Effector memory CD4-positive, alpha-beta T cell (primary cell): ENCODE results near the gene MAL.

Experiments used
- DNase-seq, 3 donors: peaks; one replicate each; pipeline ENCODE4 v3.0.0-alpha.2; 2020
- H3K27ac ChIP-seq: 2 replicates; pipeline ENCODE4 v1.7.0; 2013; ENCODE audit warnings: mild to moderate bottlenecking, low read length, moderate library complexity; ENCODE audit not compliant: insufficient read depth, poor library complexity, severe bottlenecking
- H3K27me3 ChIP-seq: replicated peaks from 2 replicates; pipeline ENCODE4 v1.7.0; 2013; ENCODE audit warnings: mild to moderate bottlenecking, low read length; ENCODE audit not compliant: insufficient read depth, control insufficient read depth, poor library complexity, severe bottlenecking
- H3K36me3 ChIP-seq: 2 replicates; pipeline ENCODE4 v1.7.0; 2013; ENCODE audit warnings: mild to moderate bottlenecking, low read length, moderate library complexity; ENCODE audit not compliant: control insufficient read depth, insufficient read depth
- H3K4me1 ChIP-seq: 2 replicates; pipeline ENCODE4 v1.7.0; 2013; ENCODE audit warnings: low read length, mild to moderate bottlenecking; ENCODE audit not compliant: control insufficient read depth, insufficient read depth, poor library complexity, severe bottlenecking
- H3K4me3 ChIP-seq: 2 replicates; pipeline ENCODE4 v1.7.0; 2013; ENCODE audit warnings: low read length, low read depth, mild to moderate bottlenecking; ENCODE audit not compliant: insufficient read depth, poor library complexity, severe bottlenecking
- H3K9me3 ChIP-seq: 2 replicates; pipeline ENCODE4 v1.7.0; 2013; ENCODE audit warnings: mild to moderate bottlenecking, low read length, moderate library complexity; ENCODE audit not compliant: control insufficient read depth

Gene MAL

DNA sequence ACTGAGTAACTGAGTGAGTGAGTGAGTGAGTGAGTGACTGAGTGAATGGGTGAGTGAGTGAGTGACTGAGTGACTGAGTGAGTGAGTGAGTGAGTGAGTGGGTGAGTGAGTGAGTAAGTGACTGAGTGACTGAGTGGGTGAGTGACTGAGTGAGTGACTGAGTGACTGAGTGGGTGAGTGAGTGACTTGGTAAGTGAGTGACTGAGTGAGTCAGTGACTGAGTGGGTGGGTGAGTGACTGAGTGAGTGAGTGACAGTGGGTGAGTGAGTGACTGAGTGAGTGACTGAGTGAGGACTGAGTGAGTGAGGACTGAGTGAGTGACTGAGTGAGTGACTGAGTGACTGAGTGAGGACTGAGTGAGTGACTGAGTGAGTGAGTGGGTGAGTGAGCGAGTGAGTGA lies 13.9 kb downstream of the MAL start:
- Histone ChIP-seq H3K4me1 (peaks cover 21% of the 10 kb centered on the region), H3K9me3 (no peaks in the 10 kb centered on the region), H3K36me3 (peaks cover 3% of the 10 kb centered on the region), H3K27ac (no peak overlapping the region), H3K27me3 (no peaks in the 10 kb centered on the region), H3K4me3 (no peak overlapping the region)
- no peak for DNase-seq

DNA sequence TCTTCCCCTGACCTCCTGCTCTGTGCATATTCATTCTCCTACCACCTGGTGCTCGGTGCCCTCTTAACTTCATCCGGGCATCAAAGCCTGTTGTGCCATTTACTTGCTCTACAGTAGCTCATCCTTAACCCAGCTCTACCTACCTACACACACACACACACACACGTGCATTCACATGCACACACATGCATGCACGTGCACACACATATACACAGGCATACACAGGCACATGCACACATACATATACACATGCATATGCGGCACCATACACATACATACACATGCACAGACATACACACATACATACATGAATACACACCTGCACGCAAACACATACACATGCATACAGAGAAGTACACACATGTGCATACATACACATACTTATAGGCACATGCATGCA lies 14.5 kb downstream of the MAL start:
- DNase-seq: no peak
- Histone ChIP-seq H3K27ac (no peak overlapping the region), H3K9me3 (no peaks in the 10 kb centered on the region), H3K4me3 (no peak overlapping the region), H3K4me1 (peaks cover 17% of the 10 kb centered on the region), H3K36me3 (peaks cover 3% of the 10 kb centered on the region), H3K27me3 (no peaks in the 10 kb centered on the region)

DNA sequence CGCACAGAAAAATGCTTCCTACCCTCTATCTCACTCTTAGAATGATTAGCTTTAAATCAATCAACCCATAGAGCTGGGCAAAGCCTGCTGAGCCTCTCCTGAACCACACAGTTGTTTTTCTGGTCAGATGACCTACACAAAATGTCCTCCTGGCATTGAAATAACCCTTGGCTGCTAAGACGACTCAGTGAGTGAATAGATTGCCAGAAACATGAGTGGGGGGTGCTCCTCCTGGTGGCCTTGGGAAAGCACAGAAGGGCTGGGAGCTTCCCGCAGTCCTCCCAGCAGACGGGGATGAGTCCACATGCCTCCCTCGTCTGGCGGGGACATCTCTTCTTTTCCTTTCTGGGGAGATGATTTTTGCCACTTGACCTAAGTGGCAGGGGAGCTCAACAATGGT lies 14.9 kb downstream of the MAL start:
- H3K36me3 ChIP-seq: peaks cover 3% of the 10 kb centered on the region
- H3K27ac ChIP-seq: no peak overlapping the region
- peaks cover 13% of the 10 kb centered on the region for H3K4me1 ChIP-seq

DNA sequence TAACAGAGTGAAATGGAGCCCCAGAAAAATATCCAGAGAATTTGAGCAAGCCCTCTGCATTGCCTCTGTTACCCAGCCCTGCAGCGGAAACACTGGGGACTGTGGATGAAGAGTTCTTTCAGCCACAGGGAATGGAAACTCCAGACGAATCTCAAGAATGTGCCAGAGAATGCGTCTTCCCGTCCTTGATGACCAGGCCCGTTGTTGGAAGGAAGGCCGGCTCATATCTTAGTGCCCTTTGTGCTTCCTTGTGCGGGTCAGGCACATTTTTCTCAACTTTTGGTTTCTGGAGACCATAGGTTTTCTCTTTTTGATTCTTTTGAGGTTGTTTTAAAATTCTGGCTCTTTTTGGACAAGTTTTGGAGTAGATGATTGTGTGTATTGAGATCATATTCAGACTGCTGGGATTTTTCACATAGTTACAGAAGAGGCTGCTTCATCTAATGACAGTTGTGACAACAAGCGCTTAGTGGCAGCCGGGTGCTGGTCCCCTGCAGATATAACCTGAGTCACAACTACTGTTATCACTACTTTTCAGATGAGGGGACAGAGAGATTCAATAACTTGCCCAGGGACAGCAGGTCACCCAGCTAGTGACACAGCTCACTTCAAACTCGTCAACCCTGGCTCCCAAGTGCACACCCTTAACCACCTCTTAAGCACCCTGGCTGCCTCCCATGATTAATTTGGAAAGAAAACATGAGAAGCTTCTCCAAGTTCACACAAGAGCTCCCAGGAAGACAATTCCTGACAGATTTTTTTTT lies 15.7 kb downstream of the MAL start:
- Histone ChIP-seq H3K4me3 (no peak overlapping the region), H3K9me3 (no peaks in the 10 kb centered on the region), H3K4me1 (peaks cover 12% of the 10 kb centered on the region), H3K27ac (no peak overlapping the region), H3K36me3 (peaks cover 3% of the 10 kb centered on the region), H3K27me3 (no peaks in the 10 kb centered on the region)
- DNase-seq: no peak

More for the DNA sequence above, 14.9 kb downstream of the MAL start:
- no peaks in the 10 kb centered on the region for H3K9me3 ChIP-seq
- no peaks in the 10 kb centered on the region for H3K27me3 ChIP-seq
- no peak overlapping the region for H3K4me3 ChIP-seq
- no peak for DNase-seq

DNA sequence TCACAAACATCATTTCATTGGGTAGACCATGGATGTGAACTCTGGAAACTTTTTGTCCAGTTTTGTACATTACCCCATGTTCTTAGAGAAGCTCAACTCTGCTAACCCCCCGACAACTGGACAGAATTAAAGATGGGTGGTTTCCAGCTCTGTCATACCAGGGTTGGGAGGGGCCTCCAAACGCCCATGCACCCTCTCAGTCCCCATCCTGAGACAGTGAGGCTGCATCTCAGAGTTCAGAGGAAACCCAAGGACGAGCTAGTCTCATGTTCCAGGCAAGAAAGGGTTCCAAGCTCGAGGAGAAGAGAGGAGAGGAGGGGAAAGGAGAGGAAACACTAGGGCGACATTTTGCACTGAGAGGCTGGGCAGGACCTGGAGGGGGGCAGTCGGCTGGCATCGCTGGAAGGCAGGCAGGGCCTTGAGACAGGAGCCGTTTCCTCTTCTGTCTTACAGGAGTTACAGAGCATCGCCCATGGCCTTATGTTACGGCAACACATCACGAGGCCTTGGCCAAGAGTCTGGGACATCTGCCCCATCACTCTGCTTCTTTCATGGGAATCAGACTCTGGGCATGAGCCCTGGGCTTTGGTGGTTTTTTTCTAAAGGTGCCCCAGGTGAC lies 16.4 kb downstream of the MAL start:
- DNase-seq: no peak
- Histone ChIP-seq H3K36me3 (peaks cover 3% of the 10 kb centered on the region), H3K9me3 (no peaks in the 10 kb centered on the region), H3K4me3 (no peak overlapping the region), H3K4me1 (peaks cover 14% of the 10 kb centered on the region), H3K27ac (no peak overlapping the region), H3K27me3 (no peaks in the 10 kb centered on the region)

DNA sequence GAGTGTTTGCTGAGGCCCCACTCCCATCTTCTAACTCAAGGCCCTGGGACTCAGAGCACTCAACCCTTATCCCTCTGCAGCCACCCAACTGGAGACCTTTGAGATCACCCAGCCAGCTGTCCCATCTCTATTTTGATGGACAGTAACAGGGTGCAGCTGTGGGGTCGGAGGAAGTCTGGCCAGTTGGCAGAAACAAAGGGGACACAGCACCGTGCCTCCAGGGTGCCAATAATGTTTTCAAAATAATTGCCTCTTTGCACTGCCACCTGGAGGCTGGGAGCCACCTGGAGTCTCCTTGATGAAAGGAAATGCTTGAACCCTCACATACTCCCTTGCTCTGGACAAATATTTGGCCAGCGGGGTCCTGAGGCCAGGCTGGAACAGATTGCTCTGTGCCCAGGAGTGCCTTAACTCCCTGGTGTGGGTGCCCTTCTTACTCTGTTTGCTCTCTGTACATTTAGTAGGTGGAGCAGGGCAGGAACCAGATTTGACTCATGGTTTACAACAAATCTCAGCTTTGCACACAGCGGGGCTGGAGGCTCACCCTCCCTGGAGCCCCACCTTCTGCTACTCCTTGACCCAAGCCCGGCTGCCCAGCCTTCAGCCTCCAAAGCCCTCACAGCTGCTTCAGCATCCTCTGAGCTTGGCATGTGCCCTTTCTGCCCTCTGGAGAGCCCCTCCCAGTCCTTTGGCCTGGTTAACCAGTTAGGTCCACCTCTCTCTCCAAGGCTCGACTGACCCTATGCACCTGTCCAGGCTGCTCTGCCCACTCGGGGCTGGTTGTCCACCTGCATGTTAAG lies 17.2 kb downstream of the MAL start:
- Histone ChIP-seq H3K9me3 (no peaks in the 10 kb centered on the region), H3K36me3 (peaks cover 3% of the 10 kb centered on the region), H3K27me3 (no peaks in the 10 kb centered on the region), H3K27ac (no peak overlapping the region), H3K4me1 (peaks cover 14% of the 10 kb centered on the region), H3K4me3 (no peak overlapping the region)
- no peak for DNase-seq

DNA sequence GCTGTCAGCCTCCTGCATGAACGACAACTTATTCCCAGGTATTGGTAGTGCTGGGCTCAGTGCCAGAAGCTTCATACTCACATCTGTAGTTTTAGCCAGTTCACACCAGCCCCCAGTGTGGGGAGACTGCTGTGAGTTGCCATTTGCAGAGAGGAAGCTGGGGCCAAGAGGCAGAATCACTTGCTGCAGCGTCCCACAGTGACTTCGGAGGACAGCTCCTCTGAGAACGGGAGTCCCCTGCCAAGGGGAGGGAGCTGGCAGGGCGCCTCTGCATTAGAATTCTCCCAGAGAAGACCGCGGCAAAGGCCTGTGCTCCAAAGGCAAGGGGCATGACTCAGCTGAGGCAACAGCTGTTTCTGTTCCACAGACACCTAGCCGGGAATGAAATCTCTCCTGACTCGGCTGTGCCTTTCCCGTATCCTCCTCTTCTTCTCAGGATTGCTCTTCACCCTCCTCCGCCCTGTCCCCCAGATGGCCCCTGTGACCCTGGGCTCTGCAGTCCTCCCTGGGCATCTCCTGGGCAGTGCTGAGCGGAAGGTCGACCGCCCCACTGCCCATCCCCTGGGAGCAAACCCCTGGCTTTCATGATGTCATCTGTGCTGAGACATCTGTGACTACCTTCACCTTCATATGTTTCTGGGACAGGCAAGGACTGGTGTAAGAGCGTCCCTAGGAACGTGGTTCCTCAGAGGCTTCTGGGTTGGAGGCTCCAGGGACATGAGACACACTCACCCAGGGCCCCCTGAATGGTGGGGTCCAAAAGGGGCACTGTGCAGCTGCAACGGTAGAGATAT lies 18.0 kb downstream of the MAL start:
- Histone ChIP-seq H3K4me1 (peaks cover 14% of the 10 kb centered on the region), H3K27ac (no peak overlapping the region), H3K9me3 (no peaks in the 10 kb centered on the region), H3K27me3 (no peaks in the 10 kb centered on the region), H3K36me3 (peaks cover 5% of the 10 kb centered on the region), H3K4me3 (no peak overlapping the region)
- no peak for DNase-seq

DNA sequence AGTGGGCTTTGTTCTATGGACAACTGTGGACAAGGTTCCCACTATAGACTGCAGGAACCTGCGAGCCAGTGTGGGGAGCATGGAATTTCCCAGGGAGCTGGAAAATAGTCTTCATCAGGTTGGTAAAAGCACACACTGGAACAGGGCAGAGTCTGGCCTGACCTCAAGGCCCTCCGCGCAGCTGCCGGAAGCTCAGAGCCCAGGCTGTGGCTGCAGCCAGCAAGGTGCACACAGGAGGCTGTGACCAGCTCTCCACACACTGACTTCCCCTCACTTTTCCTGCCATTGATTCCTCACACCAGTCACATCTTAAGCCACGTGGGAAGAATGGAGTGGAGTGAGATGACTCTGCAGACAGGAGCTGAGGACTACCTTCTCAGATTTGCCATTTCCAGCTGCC lies 19.1 kb downstream of the MAL start:
- H3K9me3 ChIP-seq: no peaks in the 10 kb centered on the region
- no peaks in the 10 kb centered on the region for H3K27me3 ChIP-seq
- H3K4me3 ChIP-seq: no peak overlapping the region
- peaks cover 16% of the 10 kb centered on the region for H3K36me3 ChIP-seq
- no peak for DNase-seq
- no peak overlapping the region for H3K27ac ChIP-seq
- peaks cover 10% of the 10 kb centered on the region for H3K4me1 ChIP-seq

DNA sequence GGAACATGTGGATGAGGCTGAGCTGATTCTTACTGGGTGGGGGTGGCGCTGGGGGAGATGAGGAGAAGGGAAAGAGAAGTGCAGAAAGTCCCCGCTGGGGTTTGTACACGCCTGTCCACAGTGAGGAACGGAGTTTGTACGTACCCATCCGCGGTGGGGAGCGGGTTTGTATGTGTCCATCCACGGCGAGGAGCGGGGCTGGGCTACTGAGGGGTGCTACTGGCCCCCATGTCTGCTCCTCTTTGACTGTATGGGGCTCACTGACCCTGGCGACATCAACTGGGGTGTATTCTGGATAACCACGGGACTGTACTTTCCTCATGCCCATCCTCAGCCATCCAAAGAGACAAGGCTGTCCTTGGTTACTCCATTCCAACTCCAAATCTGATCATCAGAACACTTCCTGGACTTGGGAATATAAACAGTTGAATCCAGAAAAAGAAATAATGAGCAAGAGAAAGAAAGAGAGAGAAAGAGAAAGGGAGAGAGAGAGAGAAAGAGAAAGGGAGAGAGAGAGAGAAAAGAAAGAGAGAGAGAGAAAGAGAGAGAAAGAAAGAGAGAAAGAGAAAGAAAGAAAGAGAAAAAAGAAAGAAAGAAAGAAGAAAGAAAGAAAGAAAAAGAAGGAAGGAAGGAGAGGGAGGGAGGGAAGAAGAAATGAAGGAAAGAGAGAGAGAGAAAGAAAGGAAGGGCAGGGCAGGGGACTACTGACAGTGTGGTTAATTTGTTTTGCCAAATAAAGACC lies 21.0 kb downstream of the MAL start:
- no peak overlapping the region for H3K27ac ChIP-seq
- no peaks in the 10 kb centered on the region for H3K9me3 ChIP-seq
- H3K27me3 ChIP-seq: no peaks in the 10 kb centered on the region
- H3K4me3 ChIP-seq: no peak overlapping the region
- H3K36me3 ChIP-seq: peaks cover 32% of the 10 kb centered on the region
- peaks cover 8% of the 10 kb centered on the region for H3K4me1 ChIP-seq
- DNase-seq: no peak
